Stimulated activated CD4-positive, alpha-beta T cell treated with anti-CD3 and anti-CD28 coated beads, TNF-alpha, amount 100 ng/mL, for 1 hour (primary cell): ENCODE measurements around the gene TNXB.
"Not testable (repeated sequence)": the region's sequence is repeated elsewhere in the genome, so short reads cannot be mapped to it uniquely, and the experiment has no call there.

Experiments
- DNase-seq, 3 donors: peaks; one replicate each; pipeline ENCODE4 v3.0.0-alpha.2; 2020; ENCODE audit warnings: low read depth in 3 of 3, low spot score in 1 of 3

The TNXB gene

DNA sequence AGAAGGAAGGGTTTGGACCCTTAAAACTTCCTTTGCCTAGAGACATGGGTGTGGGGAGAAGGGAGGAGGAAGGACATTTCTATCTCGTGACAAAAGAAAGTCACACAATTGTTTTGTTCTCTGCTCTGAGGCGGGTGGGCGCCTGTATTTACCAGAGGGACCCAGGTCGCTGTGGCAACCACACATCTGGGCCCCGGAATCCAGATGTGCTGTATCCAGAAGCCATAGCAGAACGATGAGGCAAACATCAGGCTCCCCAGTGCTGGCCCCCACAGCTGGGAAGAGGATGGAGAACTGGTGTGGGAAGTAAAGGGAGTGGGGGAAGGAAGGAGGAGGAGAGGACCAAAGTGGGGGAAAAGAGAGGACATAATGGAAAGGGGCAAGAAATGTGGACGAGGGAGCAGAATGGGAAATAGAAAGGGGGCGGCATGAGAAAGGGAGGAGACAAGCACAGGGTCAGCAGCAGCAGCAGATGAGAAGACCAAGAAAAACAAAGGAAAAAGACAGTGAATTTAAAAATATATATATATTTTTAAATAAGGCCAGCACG lies 3.4 kb upstream of the TNXB start:
- no peak for DNase-seq

DNA sequence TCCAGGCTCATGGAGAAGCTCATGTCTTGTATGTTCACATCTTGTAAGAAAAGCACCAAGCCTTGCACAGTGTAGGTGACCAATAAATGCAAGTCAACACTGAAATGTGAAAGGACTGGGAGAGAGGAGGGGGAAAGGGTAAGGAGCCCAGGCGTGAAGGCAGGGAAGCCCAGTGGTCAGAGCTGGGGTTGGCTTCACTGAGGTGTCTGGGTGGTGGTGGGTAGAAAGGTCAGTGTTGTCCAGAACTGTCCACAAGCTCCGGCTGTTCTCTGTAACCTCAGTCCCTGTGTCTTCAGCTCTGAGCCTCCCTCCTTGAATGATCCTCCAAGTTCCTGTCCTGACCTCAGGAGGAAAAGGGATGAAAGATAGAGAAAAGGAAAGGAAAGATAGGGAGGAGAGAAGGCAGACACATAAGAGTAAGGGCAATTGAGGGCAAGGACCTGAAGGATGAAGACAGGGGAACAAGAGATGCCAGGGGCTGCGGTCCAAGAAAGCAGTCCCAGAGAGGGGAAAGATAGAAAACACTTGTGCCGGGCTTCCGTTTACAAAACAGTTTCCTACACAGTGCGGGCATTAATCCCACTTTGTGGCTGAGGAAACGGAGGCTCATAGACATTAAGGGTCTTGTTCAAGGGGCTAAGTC lies 2.4 kb upstream of the TNXB start:
- no peak for DNase-seq

DNA sequence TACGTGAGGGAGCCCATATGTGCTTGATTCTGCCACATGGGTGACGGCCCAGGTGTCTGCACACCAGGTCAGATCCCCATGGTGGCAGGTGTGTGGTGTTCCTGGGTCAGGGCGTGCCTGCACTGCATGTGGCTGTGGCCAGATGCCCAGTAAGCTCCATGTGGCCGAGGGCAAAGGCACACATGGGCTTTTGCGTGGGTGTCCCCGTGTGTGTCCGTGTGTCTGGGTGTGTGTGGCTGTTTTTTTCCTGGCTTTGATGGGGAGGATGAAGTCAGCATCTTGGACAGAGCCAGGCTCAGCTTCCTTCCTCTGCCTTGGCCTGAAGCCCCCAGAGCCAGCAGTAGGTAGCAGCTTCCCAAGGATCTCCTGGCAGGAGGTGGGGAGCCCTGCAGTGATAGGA lies 1.5 kb upstream of the TNXB start:
- no peak for DNase-seq

DNA sequence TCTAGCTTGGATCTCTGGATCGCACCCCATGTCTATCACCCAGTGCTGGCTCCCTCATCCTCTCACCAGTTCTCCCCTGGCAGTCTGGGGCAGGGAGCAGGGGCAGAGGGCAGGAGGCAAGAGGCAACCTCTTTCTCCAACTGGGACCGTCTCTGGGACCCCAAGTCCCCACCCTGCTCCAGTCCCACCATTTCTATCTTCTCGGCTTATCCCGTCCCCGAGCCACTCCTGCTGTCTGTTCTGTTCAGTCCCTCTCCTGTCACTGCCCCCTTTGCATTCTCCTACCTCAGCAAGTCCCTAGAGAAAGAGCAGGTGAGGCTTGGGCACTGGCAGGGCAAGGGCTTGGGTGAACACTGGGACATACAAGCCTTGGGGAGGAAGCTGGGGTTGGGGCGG lies 625 bp upstream of the TNXB start:
- DNase-seq = no peak

DNA sequence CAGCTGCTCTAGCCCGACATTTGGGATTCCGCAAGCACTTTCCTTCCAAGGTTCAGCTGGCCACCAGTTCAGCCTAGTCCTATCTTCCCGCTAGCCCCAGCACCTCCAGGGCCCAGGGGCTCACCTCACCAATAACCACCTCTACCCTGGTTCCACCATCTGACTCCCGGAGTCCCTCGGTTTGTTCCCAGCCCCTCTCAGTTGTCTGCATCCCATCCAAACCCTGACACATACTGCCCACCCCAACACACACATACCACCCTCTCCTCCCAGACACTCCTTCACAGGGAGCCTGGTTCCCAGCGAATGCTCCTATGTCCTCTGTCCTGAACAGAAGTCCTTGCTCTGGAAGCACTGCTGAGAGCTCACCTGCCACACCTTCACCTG lies 418 bp downstream of the TNXB start:
- no peak for DNase-seq

DNA sequence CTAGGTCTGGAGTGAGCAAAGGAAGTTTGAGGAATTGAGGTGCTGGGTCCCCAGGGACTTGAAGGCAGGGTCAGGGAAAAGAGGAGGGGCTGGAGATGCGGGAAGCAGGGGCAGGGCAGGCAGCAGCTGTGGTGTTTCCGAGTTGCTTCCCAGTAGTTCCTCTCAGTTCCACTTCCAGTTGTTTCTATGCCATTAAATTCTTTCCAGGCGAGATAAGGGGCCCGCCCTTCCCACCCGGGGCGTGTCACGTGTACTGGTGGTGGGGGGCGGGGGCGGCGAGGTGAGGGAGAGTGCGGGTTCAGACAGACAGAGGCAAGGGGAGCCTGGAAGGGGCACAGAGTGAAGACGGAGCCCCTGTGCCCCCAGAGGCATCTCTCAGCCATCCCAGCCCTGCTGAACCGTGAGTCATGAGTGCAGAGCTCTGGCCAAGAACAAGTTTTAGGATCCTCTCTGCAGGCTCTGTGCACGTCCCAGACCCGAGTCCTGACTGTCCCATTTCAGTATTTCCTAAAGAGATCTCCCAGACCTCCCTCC lies 977 bp downstream of the TNXB start:
- DNase-seq = no peak

DNA sequence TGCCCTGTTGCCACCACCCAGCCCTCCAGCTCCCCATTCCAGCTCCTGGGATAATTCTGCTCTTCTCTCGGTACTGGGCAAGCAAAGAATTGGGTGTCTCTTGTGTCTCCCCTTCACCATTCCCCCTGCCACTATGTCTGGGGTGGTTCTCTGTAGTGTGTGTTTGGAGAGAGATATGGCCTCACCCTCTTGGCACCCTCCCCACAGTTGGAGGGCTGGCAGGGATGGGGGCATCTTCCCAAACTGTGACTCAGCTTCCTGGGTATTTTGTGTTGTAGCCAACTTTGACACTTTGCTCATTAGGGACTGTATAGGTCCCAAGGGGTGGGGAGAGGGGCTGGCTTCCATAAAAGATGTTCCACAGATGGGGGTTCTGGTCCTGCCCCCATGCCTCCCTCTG lies 1.7 kb downstream of the TNXB start:
- DNase-seq = no peak

DNA sequence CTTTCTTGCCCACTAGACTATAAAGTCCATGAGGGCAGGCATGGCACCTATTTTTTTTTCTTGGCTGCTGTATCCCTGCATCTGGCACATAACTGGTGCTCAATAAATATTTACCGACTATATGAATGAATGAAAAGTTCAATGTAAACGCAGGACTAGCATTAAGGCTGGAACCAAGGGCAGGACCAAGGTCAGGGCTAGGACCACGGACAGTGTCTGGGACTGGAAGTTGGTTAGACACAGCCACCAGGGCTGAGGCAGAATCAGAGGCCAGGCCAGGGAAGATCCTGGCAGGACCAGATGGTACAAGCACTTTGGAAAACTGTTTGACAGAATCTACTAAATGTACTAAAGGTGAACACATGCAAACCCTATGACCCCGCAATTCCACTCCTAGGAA lies 3.7 kb downstream of the TNXB start:
- no peak for DNase-seq

DNA sequence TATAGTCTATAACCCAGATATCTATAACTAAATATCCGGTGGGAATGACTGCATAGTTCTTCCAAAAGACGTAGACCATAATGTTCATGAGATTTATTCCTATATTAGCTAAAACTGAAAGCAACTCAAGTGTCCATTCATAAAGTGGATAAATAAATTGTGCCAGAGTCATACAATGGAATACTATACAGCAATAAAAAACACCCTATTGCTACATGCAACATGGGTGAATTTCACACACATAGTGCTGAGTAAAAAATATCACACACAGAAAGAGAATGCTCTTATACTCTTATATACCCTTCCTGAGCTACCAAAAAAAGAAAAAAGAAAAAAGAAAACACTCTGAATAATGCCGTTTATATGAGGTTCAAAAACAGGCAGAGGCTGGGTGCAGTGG lies 6.9 kb downstream of the TNXB start:
- DNase-seq = no peak

DNA sequence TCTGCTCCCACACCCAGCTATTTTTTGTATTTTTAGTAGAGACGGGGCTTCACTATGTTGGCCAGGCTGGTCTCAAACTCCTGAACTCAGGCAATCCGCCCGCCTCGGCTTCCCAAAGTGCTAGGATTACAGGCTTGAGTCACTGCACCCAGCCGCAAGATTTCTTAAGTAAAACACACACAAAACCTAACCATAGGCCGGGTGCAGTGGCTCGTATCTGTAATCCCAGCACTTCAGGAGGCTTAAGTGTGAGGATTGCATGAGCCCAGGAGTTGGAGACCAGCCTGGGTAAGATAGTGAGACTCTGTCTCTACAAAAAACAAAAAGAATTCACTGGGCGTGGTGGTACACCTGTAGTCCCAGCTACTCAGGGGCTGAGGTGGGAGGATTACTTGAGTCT lies 8.9 kb downstream of the TNXB start:
- DNase-seq = not testable (repeated sequence)

DNA sequence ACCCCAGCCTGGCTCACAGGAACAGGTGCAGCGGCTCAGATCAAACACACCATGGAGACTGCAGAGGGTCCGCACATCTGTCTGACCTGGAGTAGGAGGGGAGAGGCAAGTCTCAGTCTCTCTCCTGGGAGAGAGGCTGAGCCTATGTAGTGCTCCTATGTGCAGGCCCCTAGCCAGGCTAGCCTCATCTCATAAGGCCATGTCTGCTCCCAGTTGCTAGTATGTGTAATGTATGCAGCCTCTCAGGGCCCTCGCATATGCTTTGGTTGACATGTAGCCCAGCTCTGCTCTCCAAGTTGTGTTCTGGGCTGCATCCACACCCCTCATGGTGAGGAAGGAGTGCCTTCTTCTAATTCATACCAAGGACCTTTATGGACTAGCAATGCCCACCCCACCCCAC lies 11.8 kb downstream of the TNXB start:
- no peak for DNase-seq

DNA sequence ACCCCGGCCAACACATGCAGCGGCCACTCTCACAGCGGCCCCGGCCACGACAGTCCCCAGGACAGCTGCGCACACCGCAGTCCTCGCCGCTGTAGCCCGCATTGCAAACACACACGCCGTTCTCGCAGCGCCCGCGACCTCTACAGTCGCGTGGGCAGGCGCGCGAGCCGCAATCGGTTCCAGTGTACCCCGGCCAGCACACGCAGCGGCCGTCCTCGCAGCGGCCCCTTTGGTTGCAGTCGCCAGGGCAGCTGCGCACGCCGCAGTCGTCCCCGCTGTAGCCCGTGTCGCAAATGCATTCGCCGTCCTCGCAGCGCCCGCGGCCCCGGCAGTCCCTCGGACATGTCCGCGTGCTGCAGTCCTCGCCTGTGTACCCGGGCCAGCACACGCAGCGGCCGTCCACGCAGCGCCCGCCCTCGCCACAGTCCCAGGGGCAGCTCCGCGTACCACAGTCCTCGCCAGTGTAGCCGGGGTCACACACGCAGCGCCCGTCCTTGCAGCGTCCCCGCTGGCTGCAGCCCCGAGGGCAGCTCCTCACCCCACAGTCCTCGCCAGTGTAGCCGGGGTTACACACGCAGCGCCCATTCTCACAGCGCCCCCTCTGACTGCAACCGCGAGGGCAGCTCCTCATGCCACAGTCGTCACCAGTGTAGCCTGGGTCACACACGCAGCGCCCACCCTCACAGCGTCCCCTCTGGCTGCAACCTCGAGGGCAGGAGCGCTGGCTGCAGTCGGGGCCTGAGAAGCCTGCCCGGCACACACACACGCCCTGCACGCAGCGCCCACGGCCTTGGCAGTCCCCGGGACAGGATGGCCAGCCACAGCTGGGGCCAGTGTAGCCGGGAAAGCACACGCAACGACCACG lies 12.5 kb downstream of the TNXB start:
- no peak for DNase-seq

DNA sequence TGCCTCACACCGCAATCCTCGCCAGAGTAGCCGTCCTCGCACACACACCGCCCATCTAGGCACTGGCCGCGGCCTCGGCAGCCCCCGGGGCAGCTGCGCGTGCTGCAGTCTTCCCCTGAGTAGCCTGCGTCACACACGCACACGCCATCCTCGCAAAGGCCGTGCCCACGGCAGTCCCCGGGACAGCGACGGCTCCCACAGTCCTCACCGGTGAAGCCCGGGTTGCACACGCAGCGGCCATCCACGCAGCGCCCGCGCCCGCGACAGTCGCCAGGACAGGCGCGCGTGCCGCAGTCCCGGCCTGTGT lies 13.1 kb downstream of the TNXB start:
- DNase-seq = no peak

DNA sequence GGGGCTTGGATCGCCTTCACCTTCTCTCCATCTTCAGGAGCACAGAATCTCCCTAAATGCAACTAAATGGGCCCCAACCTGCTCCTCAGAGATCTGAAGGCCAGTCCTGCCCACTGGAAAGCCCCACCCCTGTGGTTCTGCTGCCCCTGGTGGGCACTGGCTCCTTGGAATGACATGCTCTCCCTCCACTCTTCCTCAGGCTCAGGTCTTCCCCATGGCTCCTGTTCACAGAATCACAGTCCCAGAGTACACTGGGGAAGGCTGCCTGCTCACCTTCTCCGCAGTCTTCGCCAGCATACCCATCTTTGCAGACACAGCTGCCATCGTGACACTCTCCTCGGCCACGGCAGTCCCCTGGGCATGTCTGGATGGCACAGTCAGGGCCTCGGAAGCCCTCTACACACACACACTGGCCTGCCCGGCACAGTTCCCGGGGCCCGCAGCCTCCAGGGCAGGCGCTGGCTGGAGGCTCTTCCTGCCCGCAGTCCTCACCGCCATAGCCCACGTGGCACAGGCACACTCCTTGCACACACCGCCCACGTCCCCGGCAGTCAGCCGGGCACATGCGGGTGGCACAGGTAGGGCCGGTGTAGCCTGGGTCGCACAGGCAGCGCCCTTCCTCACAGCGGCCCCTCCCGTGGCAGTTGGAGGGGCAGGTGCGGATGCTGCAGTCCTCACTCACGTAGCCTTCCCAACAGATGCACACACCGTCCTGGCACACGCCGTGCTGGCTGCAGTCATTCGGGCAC lies 13.6 kb downstream of the TNXB start:
- no peak for DNase-seq

DNA sequence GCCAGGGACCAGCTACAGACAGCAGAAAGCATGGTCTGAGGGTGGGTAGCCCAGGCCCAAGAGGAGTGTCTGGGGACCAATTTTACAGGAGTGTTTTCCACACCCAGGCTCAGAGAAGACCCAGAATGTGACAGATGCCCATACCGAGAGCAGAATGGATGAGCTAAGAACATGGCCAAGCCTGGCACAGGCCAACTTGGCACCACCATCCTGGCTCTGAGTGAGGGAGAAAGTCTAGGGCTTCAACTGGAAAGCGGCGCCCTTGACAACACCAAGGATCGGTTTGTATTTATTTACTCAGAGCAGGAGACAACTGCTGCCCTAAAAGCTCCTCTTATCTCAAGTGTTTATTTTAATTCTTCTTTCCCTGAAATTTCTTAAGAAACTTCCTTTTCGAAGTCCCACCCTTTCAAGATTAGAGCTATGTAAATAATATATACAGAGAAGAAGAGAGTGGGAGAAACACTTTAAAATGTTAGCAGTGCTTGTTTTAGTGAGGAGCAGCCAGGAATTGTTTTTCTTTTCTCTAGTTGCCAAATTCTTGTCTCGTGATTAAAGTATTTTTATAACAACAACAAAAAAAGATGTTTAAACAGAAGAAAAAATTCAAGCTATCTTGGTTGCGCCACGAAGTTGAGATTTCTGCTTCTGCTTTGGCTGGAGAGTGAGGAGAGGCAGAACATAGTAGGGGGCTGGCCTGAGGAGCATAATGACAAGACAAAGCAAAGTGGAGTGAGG lies 16.2 kb downstream of the TNXB start:
- DNase-seq = no peak

DNA sequence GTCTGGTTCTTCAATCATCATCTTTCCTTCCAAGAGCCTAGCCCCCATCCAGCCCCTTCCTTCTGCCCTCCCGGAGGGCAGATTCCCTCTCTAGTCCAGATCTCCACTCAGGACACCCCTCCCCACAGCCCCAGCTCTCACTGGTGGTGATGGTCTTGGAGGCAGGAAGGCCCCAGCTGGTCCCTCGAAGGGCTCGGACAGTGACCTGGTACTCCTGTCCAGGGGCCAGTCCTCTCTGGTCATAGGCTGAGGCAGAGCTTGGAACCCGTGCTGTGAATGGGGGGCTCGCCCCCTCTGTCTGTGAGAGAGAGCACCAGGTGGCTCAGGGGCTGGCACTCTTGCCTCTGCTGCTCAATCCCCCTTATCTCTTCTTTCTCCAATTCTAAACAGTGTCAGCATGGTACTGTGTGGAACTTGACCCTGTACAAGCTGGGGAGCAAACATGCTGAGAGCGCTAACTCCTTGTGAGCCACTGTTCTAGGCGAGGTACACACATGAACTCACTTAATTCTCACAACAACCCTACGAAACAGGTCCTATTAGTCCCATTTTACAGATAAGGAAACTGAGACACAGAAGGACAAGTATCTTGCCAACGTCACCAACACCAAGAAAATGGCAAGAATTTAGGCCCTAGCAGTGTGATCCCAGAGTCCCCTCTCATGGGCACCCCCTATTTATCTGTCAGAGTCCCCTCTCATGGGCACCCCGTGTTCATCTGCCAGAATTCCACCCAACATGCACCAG lies 19.9 kb downstream of the TNXB start:
- no peak for DNase-seq

DNA sequence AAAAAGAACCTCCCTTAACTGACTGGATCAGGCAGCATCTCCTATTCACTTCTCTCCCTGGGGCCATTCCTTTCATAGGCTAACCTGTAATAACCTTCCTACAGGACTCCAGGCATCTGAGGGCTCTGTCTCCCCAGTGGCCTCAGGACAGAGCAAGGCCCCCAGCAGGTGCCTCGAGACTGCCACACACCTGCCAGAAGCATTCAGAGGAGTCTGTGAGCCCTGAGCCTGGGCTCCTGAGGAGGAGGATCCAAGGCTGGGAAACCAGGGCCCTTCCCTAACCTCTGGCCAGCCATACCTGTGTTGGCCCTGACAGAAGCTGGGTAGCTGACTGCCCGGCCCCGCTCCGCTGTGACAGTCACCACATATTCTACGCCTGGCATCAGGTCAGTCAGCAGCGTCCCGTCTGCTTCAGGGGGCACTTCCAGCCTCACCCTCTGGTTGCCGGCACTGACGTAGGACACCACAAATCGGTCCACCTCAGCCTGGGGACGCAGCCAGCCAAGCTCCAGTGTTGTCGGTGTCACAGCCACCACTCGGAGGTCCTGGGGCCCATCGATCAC lies 20.6 kb downstream of the TNXB start:
- DNase-seq = no peak

DNA sequence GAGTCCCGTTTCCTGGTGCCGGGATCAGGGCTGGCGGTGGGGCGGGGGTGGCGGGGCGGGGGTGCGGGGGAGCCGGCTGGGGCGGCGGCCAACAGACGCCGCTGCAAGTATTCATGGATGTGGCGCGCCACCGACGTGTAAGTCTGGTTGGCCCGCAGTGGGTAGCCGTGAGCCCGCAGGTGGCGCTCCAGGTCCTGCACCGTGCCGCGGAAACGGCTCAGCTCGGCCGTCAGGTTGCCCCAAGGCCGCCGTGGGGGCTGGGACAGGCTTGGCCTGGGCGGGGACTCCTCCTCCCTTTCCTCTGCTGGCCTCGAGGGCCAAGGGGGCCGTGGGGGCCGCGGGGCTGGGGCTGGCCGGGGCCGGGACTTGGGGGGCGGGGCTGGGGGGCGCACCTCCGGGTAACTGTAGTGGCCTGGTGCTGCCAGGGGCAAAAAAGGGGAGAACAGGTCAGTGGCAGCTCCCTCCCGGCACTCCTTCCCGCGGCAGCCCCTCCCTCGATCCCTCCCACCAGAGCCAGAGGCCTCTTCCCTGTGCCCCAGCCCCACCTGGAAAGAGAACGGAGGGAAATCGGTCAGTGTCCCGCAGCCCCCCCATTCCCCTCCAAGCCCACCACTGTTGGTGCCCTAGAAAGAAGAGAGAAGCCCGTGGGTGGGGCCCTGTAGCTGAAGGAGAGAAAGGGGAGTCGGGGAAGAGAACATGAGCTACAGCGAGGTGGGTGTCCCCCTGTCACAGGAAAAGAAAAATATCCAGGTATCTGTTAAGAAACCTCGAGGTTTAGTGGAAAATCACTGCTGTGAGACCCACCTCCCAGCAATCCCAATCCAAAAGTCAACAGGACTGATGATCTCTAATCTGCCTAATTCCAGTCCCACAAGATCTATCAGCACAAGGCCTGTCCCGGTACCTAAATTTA lies 21.3 kb downstream of the TNXB start:
- DNase-seq = peak; percentile 25 to 56 (median 38)
